Panc1 (cell line): ENCODE measurements around the gene ZNF319. TPM values are rescaled to one million over a fixed set of nuclear protein-coding genes. Genes with fewer than 3 reads are reported as not detected.

Experiments
- ATAC-seq: fragments of 200-7000 bp; cut with Tn5 transposase; 2 replicates; pipeline ENCODE4 v1.9.1; 2020; ENCODE audit warnings: mild to moderate bottlenecking, moderate library complexity
- BruUV-seq: library from RNA; stranded (reverse); fragments of 400-500 nt; replicated peaks from 2 replicates; lab custom pipeline; 2021; lab: Mats Ljungman, UMichigan
- CTCF ChIA-PET: fragments of 300-600 bp; sonication (Branson Sonifier 250); formaldehyde crosslinking; loops from one replicate; lab custom pipeline; 2022; ENCODE audit warnings: antibody characterized with exemption; lab: Charles Lee
- POLR2A ChIA-PET: fragments of 300-600 bp; sonication (Branson Sonifier 250); formaldehyde crosslinking; loops from one replicate; lab custom pipeline; 2022; ENCODE audit warnings: antibody characterized with exemption; lab: Charles Lee
- DNase-seq: peaks from one replicate; pipeline ENCODE4 v3.0.0-alpha.2; 2010; ENCODE audit warnings: low read depth, low spot score
- H3K27ac ChIP-seq: 2 replicates; pipeline ENCODE4 v1.5.1; 2011; ENCODE audit warnings: mild to moderate bottlenecking, low read length, inconsistent platforms
- H3K27me3 ChIP-seq: fragments of 200-500 bp; sonication (Bioruptor generic); 2 replicates; pipeline ENCODE4 v1.6.0; 2014; ENCODE audit warnings: low read length, inconsistent platforms; ENCODE audit not compliant: control insufficient read depth, insufficient read depth
- H3K36me3 ChIP-seq: fragments of 200-500 bp; sonication (Bioruptor generic); 2 replicates; pipeline ENCODE4 v1.5.1; 2014; ENCODE audit warnings: inconsistent platforms, mild to moderate bottlenecking, low read length, moderate library complexity; ENCODE audit not compliant: control insufficient read depth, insufficient read depth
- H3K4me1 ChIP-seq: 2 replicates; pipeline ENCODE4 v1.5.1; 2011; ENCODE audit warnings: inconsistent platforms, mild to moderate bottlenecking, low read length, moderate library complexity; ENCODE audit not compliant: control insufficient read depth, insufficient read depth
- H3K4me3 ChIP-seq, 2 experiments: 2 replicates each; pipeline ENCODE4 v1.5.1; 2011 to 2012; ENCODE audit warnings: low read depth in 2 of 2, low read length in 2 of 2, mild to moderate bottlenecking in 2 of 2, inconsistent platforms in 1 of 2, moderate library complexity in 1 of 2
- H3K9me3 ChIP-seq: fragments of 200-500 bp; sonication (Bioruptor generic); 2 replicates; pipeline ENCODE4 v1.5.1; 2014; ENCODE audit warnings: low read depth, mild to moderate bottlenecking, inconsistent platforms, low read length, moderate library complexity; ENCODE audit not compliant: control insufficient read depth, insufficient read depth
- CTCF ChIP-seq: fragments of 450-650 bp; IDR thresholded peaks from 2 replicates; pipeline ENCODE4 v1.5.1; 2017; ENCODE audit warnings: mild to moderate bottlenecking
- POLR2AphosphoS5 ChIP-seq: IDR thresholded peaks from 2 replicates; pipeline ENCODE4 v1.6.1; 2012; ENCODE audit warnings: mild to moderate bottlenecking, low read depth, low read length, moderate library complexity
- REST ChIP-seq, 2 experiments: IDR thresholded peaks; 2 replicates each; pipeline ENCODE4 v1.6.1; 2011 to 2012; ENCODE audit warnings: low read depth in 2 of 2, control low read depth in 1 of 2, low read length in 1 of 2, mild to moderate bottlenecking in 1 of 2, moderate library complexity in 1 of 2; ENCODE audit not compliant: insufficient read depth in 1 of 2
- SIN3A ChIP-seq: IDR thresholded peaks from 2 replicates; pipeline ENCODE4 v1.6.1; 2012; ENCODE audit warnings: low read depth, mild to moderate bottlenecking, low read length, moderate library complexity, borderline replicate concordance; ENCODE audit not compliant: insufficient read depth
- TCF7L2 ChIP-seq: IDR thresholded peaks from 2 replicates; pipeline ENCODE4 v1.6.1; 2011; ENCODE audit warnings: mild to moderate bottlenecking, low read depth, low read length, inconsistent platforms
- in situ Hi-C: cut with HindIII; loops from 2 replicates; pipeline ENCODE4 v1.10.0; 2016; ENCODE audit warnings: low sequenced_read_pairs, low pct_unique_long_range_greater_than_20kb
- intact Hi-C: fragments of 100-400 bp; cut with micrococcal nuclease; formaldehyde crosslinking; loops from one replicate; pipeline ENCODE4 v1.10.0; 2022; ENCODE audit not compliant: unreplicated experiment
- total RNA-seq: library from RNA; stranded (reverse); gene quantifications from one replicate; pipeline ENCODE4 v1.2.1, GENCODE V29; 2021; ENCODE audit not compliant: unreplicated experiment

ZNF319 gene
- total RNA-seq, 1 experiment from 2014 or later, result 6.5 TPM

- ATAC-seq (no peak), DNase-seq (no peak)
- ChIA-PET POLR2A (no interaction called here), CTCF (no interaction called here)
- BruUV-seq, result no TSS peak
- no peaks in the 10 kb centered on the region for H3K36me3 ChIP-seq
- TF ChIP-seq TCF7L2 (no peak), POLR2AphosphoS5 (no peak), CTCF (no peak), REST (IDR thresholded peaks at IDR 0.05; ENCODE audit: insufficient read depth in 1 of 2, low read depth in 2 of 2, low read length in 1 of 2) (no peak), SIN3A (no peak)
- intact Hi-C loops (no loop called here), in situ Hi-C loops (no loop called here)
- no peaks in the 10 kb centered on the region for H3K27me3 ChIP-seq
- no peaks in the 10 kb centered on the region for H3K9me3 ChIP-seq
- H3K4me1 ChIP-seq, result no peaks in the 10 kb centered on the region
- H3K27ac ChIP-seq, result no peak overlapping the region
- no peak overlapping the region for H3K4me3 ChIP-seq
Observed at GRCh38 chr16:57962756-57963155, 37.7 kb downstream of the ZNF319 start.

GRCh38 chr16:57962046-57962445 is 38.4 kb downstream of the ZNF319 start:
- no peak for DNase-seq
- intact Hi-C loops, result no loop called here

More at GRCh38 chr16:57962046-57962445, 38.4 kb downstream of the ZNF319 start:
- no peak overlapping the region for H3K4me3 ChIP-seq
- no peaks in the 10 kb centered on the region for H3K4me1 ChIP-seq
- no peaks in the 10 kb centered on the region for H3K27me3 ChIP-seq
- ATAC-seq, result no peak
- ChIA-PET POLR2A (no interaction called here), CTCF (no interaction called here)
- no peaks in the 10 kb centered on the region for H3K36me3 ChIP-seq
- H3K27ac ChIP-seq, result no peak overlapping the region
- TF ChIP-seq SIN3A, result no peak
- TF ChIP-seq REST (IDR thresholded peaks at IDR 0.05; ENCODE audit: insufficient read depth in 1 of 2, low read depth in 2 of 2, low read length in 1 of 2), result no peak
- TF ChIP-seq TCF7L2, result no peak
- TF ChIP-seq POLR2AphosphoS5, result no peak
- TF ChIP-seq CTCF, result no peak
- no peaks in the 10 kb centered on the region for H3K9me3 ChIP-seq
- in situ Hi-C loops, result no loop called here
- BruUV-seq, result no TSS peak
